Measurements from ENCODE around the gene TCN1.

DNA sequence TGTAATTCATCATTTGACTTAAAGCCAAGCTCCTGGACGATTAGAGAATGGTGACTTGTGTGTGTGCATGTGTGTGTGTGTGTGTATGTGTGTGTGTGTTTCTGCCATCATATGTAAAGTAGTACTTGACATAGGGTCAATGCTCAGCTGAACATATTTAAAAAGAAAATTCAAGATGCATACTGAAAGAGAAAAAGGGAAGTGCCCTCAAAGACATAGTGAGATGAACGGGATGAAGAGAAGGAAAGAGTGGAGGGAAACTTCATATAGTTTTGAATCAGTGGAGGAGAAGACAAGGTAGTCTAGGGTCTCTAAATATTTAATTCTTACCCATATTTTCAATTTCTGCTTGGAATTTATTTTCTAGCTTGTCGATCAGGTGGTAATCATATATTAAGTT is 4.0 kb downstream of the TCN1 start:
- TF ChIP-seq, protein P1, sequence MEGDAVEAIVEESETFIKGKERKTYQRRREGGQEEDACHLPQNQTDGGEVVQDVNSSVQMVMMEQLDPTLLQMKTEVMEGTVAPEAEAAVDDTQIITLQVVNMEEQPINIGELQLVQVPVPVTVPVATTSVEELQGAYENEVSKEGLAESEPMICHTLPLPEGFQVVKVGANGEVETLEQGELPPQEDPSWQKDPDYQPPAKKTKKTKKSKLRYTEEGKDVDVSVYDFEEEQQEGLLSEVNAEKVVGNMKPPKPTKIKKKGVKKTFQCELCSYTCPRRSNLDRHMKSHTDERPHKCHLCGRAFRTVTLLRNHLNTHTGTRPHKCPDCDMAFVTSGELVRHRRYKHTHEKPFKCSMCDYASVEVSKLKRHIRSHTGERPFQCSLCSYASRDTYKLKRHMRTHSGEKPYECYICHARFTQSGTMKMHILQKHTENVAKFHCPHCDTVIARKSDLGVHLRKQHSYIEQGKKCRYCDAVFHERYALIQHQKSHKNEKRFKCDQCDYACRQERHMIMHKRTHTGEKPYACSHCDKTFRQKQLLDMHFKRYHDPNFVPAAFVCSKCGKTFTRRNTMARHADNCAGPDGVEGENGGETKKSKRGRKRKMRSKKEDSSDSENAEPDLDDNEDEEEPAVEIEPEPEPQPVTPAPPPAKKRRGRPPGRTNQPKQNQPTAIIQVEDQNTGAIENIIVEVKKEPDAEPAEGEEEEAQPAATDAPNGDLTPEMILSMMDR (IDR thresholded peaks at IDR 0.05 in 4 of 5, conservative IDR thresholded peaks at IDR 0.05 in 1 of 5) = no peak
- TF ChIP-seq POLR2A (IDR thresholded peaks at IDR 0.05) = no peak
